Measurements from ENCODE around the gene CALU. TPM values are rescaled to one million over a fixed set of nuclear protein-coding genes. Genes with fewer than 3 reads are reported as not detected.

The CALU gene
- total RNA-seq, 1 donor from 2014 or later: 43.9 TPM

- intact Hi-C loops (cut with micrococcal nuclease): no loop called here
Measured at GRCh38 chr7:128805225-128805624, 66.1 kb downstream of the CALU start.

GRCh38 chr7:128807191-128807590 lies 68.0 kb downstream of the CALU start:
- intact Hi-C loops (cut with micrococcal nuclease): no loop called here

- intact Hi-C loops (cut with micrococcal nuclease): no loop called here
Measured at GRCh38 chr7:128809363-128809762, 70.2 kb downstream of the CALU start.

- intact Hi-C loops (cut with micrococcal nuclease): no loop called here
Measured at GRCh38 chr7:128810473-128810872, 71.3 kb downstream of the CALU start.

- intact Hi-C loops (cut with micrococcal nuclease): no loop called here
Measured at GRCh38 chr7:128810997-128811396, 71.8 kb downstream of the CALU start.

GRCh38 chr7:128811631-128812430 lies 72.7 kb downstream of the CALU start:
- intact Hi-C loops (cut with micrococcal nuclease): no loop called here

GRCh38 chr7:128812514-128813168 lies 73.5 kb downstream of the CALU start:
- intact Hi-C loops (cut with micrococcal nuclease): no loop called here

- intact Hi-C loops (cut with micrococcal nuclease): no loop called here
Measured at GRCh38 chr7:128814499-128814898, 75.3 kb downstream of the CALU start.

GRCh38 chr7:128815289-128815942 lies 76.3 kb downstream of the CALU start:
- intact Hi-C loops (cut with micrococcal nuclease): no loop called here

- intact Hi-C loops (cut with micrococcal nuclease): no loop called here
Measured at GRCh38 chr7:128818694-128819093, 79.5 kb downstream of the CALU start.

Other genes with a start within 250 kb of the CALU start
- 0.68 and 0.95 TPM in 2 replicates for gene GARIN1A, start 67.1 kb upstream of the CALU start, total RNA-seq
- gene OPN1SW, start 36.4 kb downstream of the CALU start, total RNA-seq: not detected in 2 replicates
- gene CCDC136, start 52.6 kb downstream of the CALU start, total RNA-seq: 11.3 and 13.5 TPM in 2 replicates
- gene FLNC, start 91.0 kb downstream of the CALU start, total RNA-seq: not detected in 2 replicates
- 106 and 107 TPM in 2 replicates for gene ATP6V1F, start 123.5 kb downstream of the CALU start, total RNA-seq
- gene KCP, start 171.3 kb downstream of the CALU start, total RNA-seq: 0.09 TPM in 2 replicates
- 7.2 and 8.0 TPM in 2 replicates for gene IRF5, start 198.6 kb downstream of the CALU start, total RNA-seq